GM21576 (cell line): Measurements from ENCODE around the gene TRIM74.
"Not testable (repeated sequence)": the region's sequence is repeated elsewhere in the genome, so short reads cannot be mapped to it uniquely, and the experiment has no call there.

Source experiments
- ATAC-seq: cut with Tn5 transposase; IDR thresholded peaks from one replicate; pipeline ENCODE4 v1.9.1; 2021; ENCODE audit warnings: mild to moderate bottlenecking, moderate library complexity; ENCODE audit not compliant: unreplicated experiment

TRIM74 gene

GRCh38 chr7:72913750-72914149 lies 55.5 kb downstream of the TRIM74 start:
- ATAC-seq: not testable (repeated sequence)

- not testable (repeated sequence) for ATAC-seq
Observed at GRCh38 chr7:72911395-72911794, 57.9 kb downstream of the TRIM74 start.
